Measurements from ENCODE around the gene C1QTNF6. TPM values are rescaled to one million over a fixed set of nuclear protein-coding genes. Genes with fewer than 3 reads are reported as not detected.

The C1QTNF6 gene
- total RNA-seq, 1 experiment from 2014 or later, result 25.0 TPM

DNA sequence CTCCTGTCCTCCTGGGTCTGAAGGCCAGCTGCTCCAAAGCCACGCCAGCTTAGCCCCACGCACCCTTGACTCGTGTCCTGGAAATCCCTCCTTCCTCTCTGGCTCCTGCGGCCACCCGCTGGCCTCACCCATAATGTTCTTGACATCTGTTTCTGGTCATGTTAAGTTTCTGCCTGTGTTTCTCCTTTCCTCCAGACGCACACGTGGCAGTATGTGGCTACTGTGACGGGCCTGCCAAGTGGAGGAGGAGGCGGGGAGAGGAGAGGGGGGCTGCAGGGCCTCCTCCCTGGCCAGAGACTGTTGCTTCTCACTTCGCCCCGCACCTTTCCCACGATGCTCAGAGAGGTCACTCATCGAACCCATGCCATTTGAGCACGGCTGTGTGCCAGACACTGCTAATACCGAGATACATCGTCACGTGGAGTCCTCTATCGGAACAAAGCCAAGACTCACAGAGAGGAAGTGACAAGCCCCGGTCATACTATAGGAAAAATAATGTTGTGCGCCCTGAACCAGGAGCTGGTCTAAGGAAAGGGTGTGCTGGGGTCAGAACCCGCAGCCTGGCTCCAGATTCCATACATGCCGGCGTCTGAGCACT is 11.5 kb downstream of the C1QTNF6 start:
- Histone ChIP-seq H3K27me3 (ENCODE audit: control insufficient read depth, insufficient read depth, low read length) (no peaks in the 10 kb centered on the region), H3K9me3 (ENCODE audit: control insufficient read depth, insufficient read depth, low read depth, low read length) (no peaks in the 10 kb centered on the region), H3K36me3 (ENCODE audit: control insufficient read depth, insufficient read depth, low read length) (no peaks in the 10 kb centered on the region), H3K4me1 (ENCODE audit: control insufficient read depth, insufficient read depth, low read length) (peaks cover 15% of the 10 kb centered on the region), H3K4me3 (ENCODE audit: low read depth in 2 of 2, low read length in 2 of 2) (no peak overlapping the region), H3K27ac (ENCODE audit: low read length) (no peak overlapping the region; the same call in 1 of the 2 replicates)
- TF ChIP-seq, protein P1, sequence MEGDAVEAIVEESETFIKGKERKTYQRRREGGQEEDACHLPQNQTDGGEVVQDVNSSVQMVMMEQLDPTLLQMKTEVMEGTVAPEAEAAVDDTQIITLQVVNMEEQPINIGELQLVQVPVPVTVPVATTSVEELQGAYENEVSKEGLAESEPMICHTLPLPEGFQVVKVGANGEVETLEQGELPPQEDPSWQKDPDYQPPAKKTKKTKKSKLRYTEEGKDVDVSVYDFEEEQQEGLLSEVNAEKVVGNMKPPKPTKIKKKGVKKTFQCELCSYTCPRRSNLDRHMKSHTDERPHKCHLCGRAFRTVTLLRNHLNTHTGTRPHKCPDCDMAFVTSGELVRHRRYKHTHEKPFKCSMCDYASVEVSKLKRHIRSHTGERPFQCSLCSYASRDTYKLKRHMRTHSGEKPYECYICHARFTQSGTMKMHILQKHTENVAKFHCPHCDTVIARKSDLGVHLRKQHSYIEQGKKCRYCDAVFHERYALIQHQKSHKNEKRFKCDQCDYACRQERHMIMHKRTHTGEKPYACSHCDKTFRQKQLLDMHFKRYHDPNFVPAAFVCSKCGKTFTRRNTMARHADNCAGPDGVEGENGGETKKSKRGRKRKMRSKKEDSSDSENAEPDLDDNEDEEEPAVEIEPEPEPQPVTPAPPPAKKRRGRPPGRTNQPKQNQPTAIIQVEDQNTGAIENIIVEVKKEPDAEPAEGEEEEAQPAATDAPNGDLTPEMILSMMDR (IDR thresholded peaks at IDR 0.05), result no peak
- TF ChIP-seq POLR2AphosphoS5 (IDR thresholded peaks at IDR 0.05; ENCODE audit: low read depth, low read length) (no peak), SIN3A (IDR thresholded peaks at IDR 0.05; ENCODE audit: borderline replicate concordance, insufficient read depth, low read depth, low read length) (no peak), TCF7L2 (IDR thresholded peaks at IDR 0.05; ENCODE audit: low read depth, low read length) (no peak)
- TF ChIP-seq, protein P2, sequence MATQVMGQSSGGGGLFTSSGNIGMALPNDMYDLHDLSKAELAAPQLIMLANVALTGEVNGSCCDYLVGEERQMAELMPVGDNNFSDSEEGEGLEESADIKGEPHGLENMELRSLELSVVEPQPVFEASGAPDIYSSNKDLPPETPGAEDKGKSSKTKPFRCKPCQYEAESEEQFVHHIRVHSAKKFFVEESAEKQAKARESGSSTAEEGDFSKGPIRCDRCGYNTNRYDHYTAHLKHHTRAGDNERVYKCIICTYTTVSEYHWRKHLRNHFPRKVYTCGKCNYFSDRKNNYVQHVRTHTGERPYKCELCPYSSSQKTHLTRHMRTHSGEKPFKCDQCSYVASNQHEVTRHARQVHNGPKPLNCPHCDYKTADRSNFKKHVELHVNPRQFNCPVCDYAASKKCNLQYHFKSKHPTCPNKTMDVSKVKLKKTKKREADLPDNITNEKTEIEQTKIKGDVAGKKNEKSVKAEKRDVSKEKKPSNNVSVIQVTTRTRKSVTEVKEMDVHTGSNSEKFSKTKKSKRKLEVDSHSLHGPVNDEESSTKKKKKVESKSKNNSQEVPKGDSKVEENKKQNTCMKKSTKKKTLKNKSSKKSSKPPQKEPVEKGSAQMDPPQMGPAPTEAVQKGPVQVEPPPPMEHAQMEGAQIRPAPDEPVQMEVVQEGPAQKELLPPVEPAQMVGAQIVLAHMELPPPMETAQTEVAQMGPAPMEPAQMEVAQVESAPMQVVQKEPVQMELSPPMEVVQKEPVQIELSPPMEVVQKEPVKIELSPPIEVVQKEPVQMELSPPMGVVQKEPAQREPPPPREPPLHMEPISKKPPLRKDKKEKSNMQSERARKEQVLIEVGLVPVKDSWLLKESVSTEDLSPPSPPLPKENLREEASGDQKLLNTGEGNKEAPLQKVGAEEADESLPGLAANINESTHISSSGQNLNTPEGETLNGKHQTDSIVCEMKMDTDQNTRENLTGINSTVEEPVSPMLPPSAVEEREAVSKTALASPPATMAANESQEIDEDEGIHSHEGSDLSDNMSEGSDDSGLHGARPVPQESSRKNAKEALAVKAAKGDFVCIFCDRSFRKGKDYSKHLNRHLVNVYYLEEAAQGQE (IDR thresholded peaks at IDR 0.05; ENCODE audit: insufficient read depth in 1 of 2, low read depth in 2 of 2, low read length in 1 of 2), result no peak
- ChIA-PET POLR2A (no interaction called here), CTCF (no interaction called here)
- DNase-seq (ENCODE audit: low read depth, low spot score) (no peak), ATAC-seq (no peak)
- in situ Hi-C loops (cut with HindIII; ENCODE audit: low pct_unique_long_range_greater_than_20kb, low sequenced_read_pairs), result no loop called here
- intact Hi-C loops (cut with micrococcal nuclease; ENCODE audit: unreplicated experiment), result no loop called here
- BruUV-seq (replicated peaks), result no TSS peak

DNA sequence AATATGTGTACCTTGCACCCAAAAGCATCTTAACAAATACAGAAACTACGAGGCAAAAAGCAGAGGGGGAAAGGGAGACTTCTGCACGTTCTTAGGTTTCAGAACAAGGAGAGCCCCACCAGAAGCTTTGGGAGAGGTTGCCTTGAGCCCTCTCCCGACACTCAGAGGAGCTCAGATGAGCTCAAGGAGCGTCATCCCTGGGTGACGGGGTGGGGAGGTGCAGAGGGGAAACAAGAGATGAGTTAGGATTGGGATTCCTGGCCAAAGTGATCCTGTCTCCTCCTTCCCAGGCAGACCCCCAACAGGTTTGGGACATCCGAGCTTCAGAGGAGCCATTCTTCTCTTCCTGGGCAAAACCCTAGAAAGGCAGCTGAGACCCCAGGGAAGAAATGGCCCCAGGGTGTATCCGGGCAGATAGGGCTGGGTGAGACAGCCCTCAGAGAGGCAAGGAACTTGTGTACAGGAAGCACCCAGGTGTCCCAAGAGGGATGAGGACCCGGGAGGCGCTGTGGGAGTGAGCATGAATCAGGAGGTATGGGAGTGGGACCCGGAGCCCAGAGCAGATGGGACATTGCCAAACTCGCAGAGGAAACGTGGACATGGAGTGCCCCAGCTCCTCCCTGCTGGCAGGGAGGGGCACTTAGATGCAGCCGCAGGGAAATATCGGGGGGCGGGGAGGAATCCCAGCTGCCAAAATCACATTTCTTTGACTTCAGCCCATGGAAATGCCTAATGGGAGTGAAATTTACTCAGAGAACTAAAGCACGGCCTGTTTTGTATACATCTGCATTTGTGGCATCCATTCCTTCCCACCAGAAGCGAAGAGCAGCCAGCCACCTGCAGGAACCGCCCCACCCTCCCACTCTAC is 12.4 kb downstream of the C1QTNF6 start:
- intact Hi-C loops (cut with micrococcal nuclease; ENCODE audit: unreplicated experiment), result no loop called here
- DNase-seq (ENCODE audit: low read depth, low spot score) (no peak), ATAC-seq (no peak)
- Histone ChIP-seq H3K4me1 (ENCODE audit: control insufficient read depth, insufficient read depth, low read length) (peaks cover 15% of the 10 kb centered on the region), H3K27me3 (ENCODE audit: control insufficient read depth, insufficient read depth, low read length) (no peaks in the 10 kb centered on the region), H3K27ac (ENCODE audit: low read length) (no peak overlapping the region), H3K9me3 (ENCODE audit: control insufficient read depth, insufficient read depth, low read depth, low read length) (no peaks in the 10 kb centered on the region), H3K4me3 (ENCODE audit: low read depth in 2 of 2, low read length in 2 of 2) (no peak overlapping the region), H3K36me3 (ENCODE audit: control insufficient read depth, insufficient read depth, low read length) (no peaks in the 10 kb centered on the region)
- in situ Hi-C loops (cut with HindIII; ENCODE audit: low pct_unique_long_range_greater_than_20kb, low sequenced_read_pairs), result no loop called here
- ChIA-PET POLR2A (no interaction called here), CTCF (no interaction called here)
- TF ChIP-seq POLR2AphosphoS5 (IDR thresholded peaks at IDR 0.05; ENCODE audit: low read depth, low read length), result no peak
- no TSS peak for BruUV-seq (replicated peaks)

DNA sequence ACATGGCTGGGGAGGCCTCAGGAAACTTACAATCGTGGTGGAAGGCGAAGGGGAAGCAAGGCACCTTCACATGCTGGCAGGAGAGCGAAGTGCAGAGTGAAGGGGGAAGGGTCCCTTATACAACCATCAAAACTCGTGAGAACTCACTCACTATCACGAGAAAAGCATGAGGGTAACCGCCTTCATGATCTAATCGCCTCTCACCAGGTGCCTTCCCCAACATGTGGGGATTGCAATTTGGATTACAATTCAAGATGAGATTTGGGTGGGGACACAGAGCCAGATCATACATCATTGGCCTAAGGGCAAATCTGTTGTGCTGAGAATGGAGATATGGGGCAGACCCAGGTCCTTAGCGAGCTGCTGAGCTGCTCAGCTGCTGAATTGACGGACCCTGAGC is 13.1 kb downstream of the C1QTNF6 start:
- no peak for ATAC-seq
- Histone ChIP-seq H3K9me3 (ENCODE audit: control insufficient read depth, insufficient read depth, low read depth, low read length) (no peaks in the 10 kb centered on the region), H3K27ac (ENCODE audit: low read length) (no peak overlapping the region), H3K27me3 (ENCODE audit: control insufficient read depth, insufficient read depth, low read length) (no peaks in the 10 kb centered on the region), H3K4me3 (ENCODE audit: low read depth in 2 of 2, low read length in 2 of 2) (no peak overlapping the region), H3K4me1 (ENCODE audit: control insufficient read depth, insufficient read depth, low read length) (peaks cover 15% of the 10 kb centered on the region), H3K36me3 (ENCODE audit: control insufficient read depth, insufficient read depth, low read length) (no peaks in the 10 kb centered on the region)
- in situ Hi-C loops (cut with HindIII; ENCODE audit: low pct_unique_long_range_greater_than_20kb, low sequenced_read_pairs), result no loop called here
- BruUV-seq (replicated peaks), result no TSS peak
- POLR2A ChIA-PET, result no interaction called here
- no peak for DNase-seq (ENCODE audit: low read depth, low spot score)
- intact Hi-C loops (cut with micrococcal nuclease; ENCODE audit: unreplicated experiment), result no loop called here
- TF ChIP-seq SIN3A (IDR thresholded peaks at IDR 0.05; ENCODE audit: borderline replicate concordance, insufficient read depth, low read depth, low read length), result no peak
- CTCF ChIA-PET, result no interaction called here

Data from Panc1 (cell line).